ENCODE measurements around the gene PDK3.

DNA sequence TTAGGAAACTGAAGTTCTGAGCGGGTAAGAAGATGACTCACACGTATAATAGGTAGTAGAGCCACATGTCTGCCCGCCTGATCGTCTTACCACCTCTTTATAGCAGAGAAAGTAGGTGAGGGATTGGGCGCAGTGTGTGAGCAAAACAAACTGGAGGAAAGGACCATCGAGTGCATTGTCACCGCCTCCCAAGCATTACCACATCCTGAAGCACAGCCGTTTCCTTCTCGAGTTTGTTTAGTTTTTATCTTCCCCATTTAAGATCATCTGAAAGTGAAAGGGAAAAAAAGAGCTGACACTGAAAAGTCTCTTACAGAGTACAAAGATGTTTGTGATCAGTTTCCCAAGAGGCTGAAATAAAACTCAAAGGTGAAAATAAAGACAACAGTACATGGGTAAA is 14.8 kb downstream of the PDK3 start:
- TF ChIP-seq JUND (IDR thresholded peaks at IDR 0.05) (no peak), POLR2A (IDR thresholded peaks at IDR 0.05; ENCODE audit: borderline replicate concordance, extremely low read depth, insufficient read depth, insufficient read length) (no peak), POLR2AphosphoS5 (IDR thresholded peaks at IDR 0.05; ENCODE audit: low read depth, low read length) (no peak), EZH2phosphoT487 (IDR thresholded peaks at IDR 0.05; ENCODE audit: borderline replicate concordance) (no peak), SIN3A (IDR thresholded peaks at IDR 0.05; ENCODE audit: low read depth) (no peak), EZH2 (IDR thresholded peaks at IDR 0.05) (no peak), CEBPB (IDR thresholded peaks at IDR 0.05; ENCODE audit: low read depth) (no peak), YY1 (IDR thresholded peaks at IDR 0.05; ENCODE audit: extremely low read depth, insufficient replicate concordance, low read depth, low read length) (no peak)
- TF ChIP-seq, protein P1, sequence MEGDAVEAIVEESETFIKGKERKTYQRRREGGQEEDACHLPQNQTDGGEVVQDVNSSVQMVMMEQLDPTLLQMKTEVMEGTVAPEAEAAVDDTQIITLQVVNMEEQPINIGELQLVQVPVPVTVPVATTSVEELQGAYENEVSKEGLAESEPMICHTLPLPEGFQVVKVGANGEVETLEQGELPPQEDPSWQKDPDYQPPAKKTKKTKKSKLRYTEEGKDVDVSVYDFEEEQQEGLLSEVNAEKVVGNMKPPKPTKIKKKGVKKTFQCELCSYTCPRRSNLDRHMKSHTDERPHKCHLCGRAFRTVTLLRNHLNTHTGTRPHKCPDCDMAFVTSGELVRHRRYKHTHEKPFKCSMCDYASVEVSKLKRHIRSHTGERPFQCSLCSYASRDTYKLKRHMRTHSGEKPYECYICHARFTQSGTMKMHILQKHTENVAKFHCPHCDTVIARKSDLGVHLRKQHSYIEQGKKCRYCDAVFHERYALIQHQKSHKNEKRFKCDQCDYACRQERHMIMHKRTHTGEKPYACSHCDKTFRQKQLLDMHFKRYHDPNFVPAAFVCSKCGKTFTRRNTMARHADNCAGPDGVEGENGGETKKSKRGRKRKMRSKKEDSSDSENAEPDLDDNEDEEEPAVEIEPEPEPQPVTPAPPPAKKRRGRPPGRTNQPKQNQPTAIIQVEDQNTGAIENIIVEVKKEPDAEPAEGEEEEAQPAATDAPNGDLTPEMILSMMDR (IDR thresholded peaks at IDR 0.05 in 2 of 3, conservative IDR thresholded peaks at IDR 0.05 in 1 of 3; ENCODE audit: borderline replicate concordance in 1 of 3, insufficient read depth in 1 of 3, low read depth in 2 of 3, low read length in 2 of 3) = no peak
- TF ChIP-seq, protein P2, sequence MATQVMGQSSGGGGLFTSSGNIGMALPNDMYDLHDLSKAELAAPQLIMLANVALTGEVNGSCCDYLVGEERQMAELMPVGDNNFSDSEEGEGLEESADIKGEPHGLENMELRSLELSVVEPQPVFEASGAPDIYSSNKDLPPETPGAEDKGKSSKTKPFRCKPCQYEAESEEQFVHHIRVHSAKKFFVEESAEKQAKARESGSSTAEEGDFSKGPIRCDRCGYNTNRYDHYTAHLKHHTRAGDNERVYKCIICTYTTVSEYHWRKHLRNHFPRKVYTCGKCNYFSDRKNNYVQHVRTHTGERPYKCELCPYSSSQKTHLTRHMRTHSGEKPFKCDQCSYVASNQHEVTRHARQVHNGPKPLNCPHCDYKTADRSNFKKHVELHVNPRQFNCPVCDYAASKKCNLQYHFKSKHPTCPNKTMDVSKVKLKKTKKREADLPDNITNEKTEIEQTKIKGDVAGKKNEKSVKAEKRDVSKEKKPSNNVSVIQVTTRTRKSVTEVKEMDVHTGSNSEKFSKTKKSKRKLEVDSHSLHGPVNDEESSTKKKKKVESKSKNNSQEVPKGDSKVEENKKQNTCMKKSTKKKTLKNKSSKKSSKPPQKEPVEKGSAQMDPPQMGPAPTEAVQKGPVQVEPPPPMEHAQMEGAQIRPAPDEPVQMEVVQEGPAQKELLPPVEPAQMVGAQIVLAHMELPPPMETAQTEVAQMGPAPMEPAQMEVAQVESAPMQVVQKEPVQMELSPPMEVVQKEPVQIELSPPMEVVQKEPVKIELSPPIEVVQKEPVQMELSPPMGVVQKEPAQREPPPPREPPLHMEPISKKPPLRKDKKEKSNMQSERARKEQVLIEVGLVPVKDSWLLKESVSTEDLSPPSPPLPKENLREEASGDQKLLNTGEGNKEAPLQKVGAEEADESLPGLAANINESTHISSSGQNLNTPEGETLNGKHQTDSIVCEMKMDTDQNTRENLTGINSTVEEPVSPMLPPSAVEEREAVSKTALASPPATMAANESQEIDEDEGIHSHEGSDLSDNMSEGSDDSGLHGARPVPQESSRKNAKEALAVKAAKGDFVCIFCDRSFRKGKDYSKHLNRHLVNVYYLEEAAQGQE (IDR thresholded peaks at IDR 0.05; ENCODE audit: low read depth) = no peak

Data from HCT116 (cell line).